NT2/D1 (cell line): ENCODE measurements around the gene PCCB.

Source experiments
- SUZ12 ChIP-seq: IDR thresholded peaks from 2 replicates; pipeline ENCODE4 v1.6.1; 2011; ENCODE audit not compliant: insufficient read length, insufficient read depth; ENCODE audit errors: extremely low read depth
- YY1 ChIP-seq: IDR thresholded peaks from 2 replicates; pipeline ENCODE4 v1.6.1; 2011; ENCODE audit not compliant: insufficient read length, insufficient read depth
- ZNF274 ChIP-seq: IDR thresholded peaks from 2 replicates; pipeline ENCODE4 v1.6.1; 2011; ENCODE audit warnings: mild to moderate bottlenecking, low read depth, low read length

- TF ChIP-seq YY1 (no peak), ZNF274 (no peak), SUZ12 (no peak)
Measured at GRCh38 chr3:136292500-136292899, 42.4 kb downstream of the PCCB start.
